ENCODE data around the gene AMD1. TPM values are rescaled to one million over a fixed set of nuclear protein-coding genes. Genes with fewer than 3 reads are reported as not detected.
A peak's percentile ranks its signal among the peaks of the same experiment; 100 is the strongest.
"Not testable (repeated sequence)": the region's sequence is repeated elsewhere in the genome, so short reads cannot be mapped to it uniquely, and the experiment has no call there.

The AMD1 gene
- 101 and 112 TPM in 2 replicates for total RNA-seq (2014; rRNA removed; shearing (Covaris generic))
- 115 and 129 TPM in 2 replicates for polyA plus RNA-seq (2015; cell fraction: cytosol; rRNA removed)
- polyA plus RNA-seq (2015; cell fraction: nucleus; rRNA removed), result 54.5 and 85.0 TPM in 2 replicates

DNA sequence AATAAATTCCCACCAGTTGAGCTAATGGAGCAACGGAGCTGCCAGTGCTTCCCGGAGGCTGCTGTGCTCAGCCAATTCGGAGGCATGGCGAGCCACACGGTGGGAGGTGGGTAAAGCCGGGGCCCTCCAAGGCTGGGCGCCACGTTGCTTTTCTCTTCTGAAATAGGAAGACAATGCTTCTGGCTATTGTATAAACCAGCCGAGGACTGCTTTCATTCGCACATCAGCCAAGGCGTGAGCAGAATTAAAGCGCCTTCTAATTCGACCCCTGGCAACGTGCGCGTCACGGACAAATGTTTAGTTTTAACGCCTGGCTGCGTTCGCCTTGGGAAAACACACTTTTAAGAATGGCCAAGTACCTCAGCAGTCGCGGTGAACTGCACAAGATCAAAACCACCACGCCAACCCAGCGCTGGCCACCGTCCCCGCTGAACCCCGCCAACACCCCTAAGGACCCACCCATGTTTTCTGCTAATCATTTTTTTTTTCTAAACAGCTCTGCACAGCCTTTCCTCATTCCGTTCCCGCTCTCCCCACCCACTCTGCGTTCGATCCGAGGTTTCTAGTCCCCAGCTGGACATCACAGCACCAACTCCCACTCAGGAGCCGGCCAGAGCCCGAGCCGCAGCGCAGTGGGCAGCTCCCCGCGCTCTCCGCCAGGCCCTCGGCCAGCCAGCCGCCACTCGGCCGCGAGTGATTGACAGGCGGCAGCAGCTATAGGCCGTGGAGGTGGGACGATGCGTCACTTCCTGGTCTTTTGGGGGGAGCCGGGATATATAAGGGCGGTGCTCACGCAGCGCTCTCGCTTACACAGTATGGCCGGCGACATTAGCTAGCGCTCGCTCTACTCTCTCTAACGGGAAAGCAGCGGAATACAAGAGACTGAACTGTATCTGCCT, at the start of gene AMD1:
Gene AMD1, plus strand, starts transcription at position 805 of the 899 bp plus-strand sequence. CDS start 321 bp downstream, outside the sequence.
- peak; percentile 96 for DNase-seq (ENCODE audit: low read depth)

DNA sequence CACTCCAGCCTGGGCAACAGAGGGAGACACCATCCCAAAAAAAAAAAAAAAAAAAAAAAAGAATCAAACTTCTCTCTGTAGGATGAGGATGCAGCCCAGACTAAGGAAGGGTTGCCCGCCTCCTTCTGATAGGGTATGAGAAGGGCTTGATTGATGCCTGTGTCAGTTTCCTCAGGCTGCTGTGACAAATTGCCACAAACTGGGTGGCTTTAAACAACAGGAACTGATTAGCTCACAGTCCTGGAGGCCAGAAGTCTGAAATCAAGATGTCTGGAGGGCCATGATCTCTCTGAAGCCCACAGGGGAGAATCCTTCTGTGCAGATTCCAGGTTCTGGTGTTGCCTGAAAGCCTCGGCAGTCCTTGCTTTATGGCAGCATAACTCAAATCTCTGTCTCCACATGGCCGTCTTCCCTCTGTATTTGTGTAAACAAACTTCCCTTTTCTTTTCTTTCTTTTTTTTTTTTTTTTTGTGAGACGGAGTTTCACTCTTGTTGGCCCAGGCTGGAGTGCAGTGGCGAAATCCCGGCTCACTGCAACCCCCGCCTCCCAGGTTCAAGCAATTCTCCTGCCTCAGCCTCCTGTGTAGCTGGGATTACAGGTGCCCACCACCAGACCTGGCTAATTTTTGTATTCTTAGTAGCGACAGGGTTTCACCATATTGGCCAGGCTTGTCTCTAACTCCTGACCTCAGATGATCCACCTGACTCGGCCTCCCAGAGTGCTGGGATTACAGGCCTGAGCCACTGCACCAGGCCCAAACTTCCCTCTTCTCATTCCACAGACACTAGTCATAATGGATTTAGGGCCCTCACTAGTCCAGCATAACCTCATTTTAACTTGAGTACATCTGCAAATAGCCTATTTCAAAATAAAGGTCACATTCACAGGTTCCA, 48.1 kb upstream of the AMD1 start:
- DNase-seq (ENCODE audit: low read depth), result peak; percentile 13

DNA sequence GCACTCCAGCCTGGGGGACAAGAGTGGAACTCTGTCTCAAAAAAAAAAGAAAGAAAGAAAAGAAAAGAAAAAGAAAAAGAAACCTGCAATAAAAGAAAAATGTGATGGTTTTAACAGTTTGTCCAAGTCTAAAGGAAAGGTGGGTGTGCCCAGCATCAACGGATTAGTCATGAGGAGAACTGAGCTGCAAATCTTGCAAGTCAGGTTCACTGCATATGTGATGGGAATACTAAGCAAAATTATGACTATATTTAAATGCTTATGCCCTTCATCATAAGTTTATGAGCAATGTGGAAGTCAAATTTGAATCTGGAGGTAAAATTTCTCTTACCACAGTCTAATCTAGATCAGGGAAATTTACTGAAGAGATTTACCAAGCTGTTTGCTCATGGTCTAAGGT, 46.2 kb upstream of the AMD1 start:
- DNase-seq (ENCODE audit: low read depth), result no peak

- no peak for DNase-seq (ENCODE audit: low read depth)
Observed at GRCh38 chr6:110831405-110831804, 43.2 kb upstream of the AMD1 start.

GRCh38 chr6:110833831-110834230, 40.8 kb upstream of the AMD1 start:
- no peak for DNase-seq (ENCODE audit: low read depth)

GRCh38 chr6:110835751-110836150, 38.8 kb upstream of the AMD1 start:
- DNase-seq (ENCODE audit: low read depth), result not testable (repeated sequence)

- no peak for DNase-seq (ENCODE audit: low read depth)
Observed at GRCh38 chr6:110841266-110841665, 33.3 kb upstream of the AMD1 start.

DNA sequence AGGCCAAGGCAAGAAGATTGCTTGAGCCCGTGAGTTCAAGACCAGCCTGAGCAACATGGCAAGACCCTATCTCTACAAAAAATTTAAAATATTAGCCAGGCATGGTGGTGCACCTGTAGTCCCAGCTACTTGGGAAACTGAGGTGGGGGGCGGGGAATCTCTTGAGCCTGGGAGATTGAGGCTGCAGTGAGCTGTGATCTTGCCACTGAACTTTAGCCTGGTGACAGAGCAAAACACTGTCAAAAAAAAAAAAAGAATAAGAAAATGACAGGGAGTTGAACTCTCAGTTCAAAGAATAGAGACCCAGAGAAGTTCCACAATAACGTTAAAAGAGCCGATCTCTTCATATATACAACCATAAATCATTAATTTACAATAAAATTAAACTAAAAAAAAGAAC, 24.8 kb upstream of the AMD1 start:
- no peak for DNase-seq (ENCODE audit: low read depth)

- DNase-seq (ENCODE audit: low read depth), result no peak
Observed at GRCh38 chr6:110852773-110853172, 21.8 kb upstream of the AMD1 start.

DNA sequence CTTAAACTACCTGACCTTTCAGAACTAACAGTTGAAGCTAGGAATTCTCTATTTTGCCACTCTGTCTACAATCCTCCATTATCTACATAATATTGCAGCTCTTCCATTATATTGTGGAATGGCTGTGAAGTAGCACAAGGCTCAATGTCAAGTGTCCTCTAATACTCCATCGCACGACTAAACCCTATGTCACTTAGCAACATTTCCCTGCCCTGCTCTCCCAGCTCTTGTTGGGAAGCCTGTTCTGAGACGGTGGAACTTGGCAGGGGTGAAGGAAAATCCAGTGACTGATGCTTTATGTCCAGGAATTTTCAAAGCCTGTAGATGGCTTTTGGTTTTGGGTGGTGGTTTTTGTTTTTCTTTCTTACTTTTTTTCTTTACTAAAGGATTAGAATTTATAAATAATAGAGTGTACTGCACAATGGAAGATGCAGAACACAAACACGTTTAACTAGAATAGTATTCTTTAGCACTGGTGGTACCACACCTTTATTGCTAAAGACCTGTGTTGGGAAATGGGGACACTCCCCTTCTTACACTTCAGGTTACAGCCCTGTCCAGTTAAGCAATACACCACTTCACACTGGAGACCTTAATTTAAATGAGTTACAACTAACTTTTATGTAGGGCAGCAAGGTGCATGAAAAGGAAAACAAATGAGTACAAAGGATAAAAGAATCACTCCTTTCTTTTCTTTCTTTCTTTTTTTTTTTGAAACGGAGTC, 20.7 kb upstream of the AMD1 start:
- no peak for DNase-seq (ENCODE audit: low read depth)

- DNase-seq (ENCODE audit: low read depth), result no peak
Observed at GRCh38 chr6:110856296-110856695, 18.3 kb upstream of the AMD1 start.

GRCh38 chr6:110858016-110858415, 16.6 kb upstream of the AMD1 start:
- no peak for DNase-seq (ENCODE audit: low read depth)

- DNase-seq (ENCODE audit: low read depth), result no peak
Observed at GRCh38 chr6:110858562-110859214, 15.9 kb upstream of the AMD1 start.

- DNase-seq (ENCODE audit: low read depth), result no peak
Observed at GRCh38 chr6:110859335-110859792, 15.2 kb upstream of the AMD1 start.

- DNase-seq (ENCODE audit: low read depth), result no peak
Observed at GRCh38 chr6:110864824-110865223, 9.8 kb upstream of the AMD1 start.

DNA sequence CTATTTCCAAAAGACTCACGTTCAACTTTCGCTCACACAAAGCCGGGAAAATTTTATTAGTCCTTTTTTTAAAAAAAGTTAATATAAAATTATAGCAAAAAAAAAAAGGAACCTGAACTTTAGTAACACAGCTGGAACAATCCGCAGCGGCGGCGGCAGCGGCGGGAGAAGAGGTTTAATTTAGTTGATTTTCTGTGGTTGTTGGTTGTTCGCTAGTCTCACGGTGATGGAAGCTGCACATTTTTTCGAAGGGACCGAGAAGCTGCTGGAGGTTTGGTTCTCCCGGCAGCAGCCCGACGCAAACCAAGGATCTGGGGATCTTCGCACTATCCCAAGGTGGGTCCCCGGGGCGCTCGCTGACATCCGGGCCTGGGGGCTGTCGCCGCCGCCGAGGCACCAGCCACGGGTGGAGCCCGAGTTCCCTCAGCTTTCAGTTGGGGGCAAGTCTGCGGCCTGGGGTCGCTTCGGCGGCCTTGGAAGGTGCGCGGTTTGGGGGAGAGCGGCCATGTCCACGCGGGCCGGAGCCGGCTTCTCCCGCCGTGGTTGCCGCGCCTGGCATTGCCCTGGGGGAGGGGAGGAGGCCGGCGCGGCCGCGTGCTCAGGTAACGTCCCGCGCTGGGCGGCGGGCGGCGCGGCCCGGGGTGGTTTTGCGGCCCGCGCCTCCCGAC, 429 bp downstream of the AMD1 start:
- DNase-seq (ENCODE audit: low read depth), result peak; percentile 34

GRCh38 chr6:110875548-110876169, 1.1 kb downstream of the AMD1 start:
- peak; percentile 27 for DNase-seq (ENCODE audit: low read depth)

DNA sequence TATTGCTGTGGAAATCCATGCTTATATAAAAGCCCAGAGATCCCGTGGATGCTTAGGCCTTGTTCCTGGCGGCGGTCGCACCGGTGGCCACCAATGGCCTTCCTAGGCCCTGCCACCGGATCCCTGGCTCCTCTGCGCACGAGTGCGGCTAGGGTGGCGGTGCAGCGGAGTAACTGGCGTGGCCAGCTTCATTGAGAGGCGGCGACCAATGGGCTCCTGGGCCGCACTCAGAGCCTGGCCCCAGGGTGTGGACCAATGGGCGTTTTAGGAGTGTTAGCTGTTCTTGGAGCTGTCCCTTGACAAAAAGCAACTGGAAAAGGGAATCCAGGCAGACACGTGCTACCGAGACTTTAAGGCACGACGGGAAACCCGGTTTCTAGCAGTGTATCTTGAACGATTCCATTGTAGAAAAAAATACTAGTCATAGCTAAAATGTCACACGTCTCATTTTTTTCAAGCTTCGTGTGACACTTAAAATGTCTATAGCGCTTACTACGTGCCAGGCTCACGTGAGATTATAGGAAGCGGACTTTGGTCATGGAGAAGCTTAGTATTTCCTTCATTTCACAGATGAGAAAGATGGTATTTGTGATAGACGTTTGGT, 1.7 kb downstream of the AMD1 start:
- DNase-seq (ENCODE audit: low read depth), result peak; percentile 90

Measured in HT1080 (cell line).